ENCODE results near the gene POU6F2.
"Not testable (repeated sequence)": the region's sequence is repeated elsewhere in the genome, so short reads cannot be mapped to it uniquely, and the experiment has no call there.

Gene POU6F2

DNA sequence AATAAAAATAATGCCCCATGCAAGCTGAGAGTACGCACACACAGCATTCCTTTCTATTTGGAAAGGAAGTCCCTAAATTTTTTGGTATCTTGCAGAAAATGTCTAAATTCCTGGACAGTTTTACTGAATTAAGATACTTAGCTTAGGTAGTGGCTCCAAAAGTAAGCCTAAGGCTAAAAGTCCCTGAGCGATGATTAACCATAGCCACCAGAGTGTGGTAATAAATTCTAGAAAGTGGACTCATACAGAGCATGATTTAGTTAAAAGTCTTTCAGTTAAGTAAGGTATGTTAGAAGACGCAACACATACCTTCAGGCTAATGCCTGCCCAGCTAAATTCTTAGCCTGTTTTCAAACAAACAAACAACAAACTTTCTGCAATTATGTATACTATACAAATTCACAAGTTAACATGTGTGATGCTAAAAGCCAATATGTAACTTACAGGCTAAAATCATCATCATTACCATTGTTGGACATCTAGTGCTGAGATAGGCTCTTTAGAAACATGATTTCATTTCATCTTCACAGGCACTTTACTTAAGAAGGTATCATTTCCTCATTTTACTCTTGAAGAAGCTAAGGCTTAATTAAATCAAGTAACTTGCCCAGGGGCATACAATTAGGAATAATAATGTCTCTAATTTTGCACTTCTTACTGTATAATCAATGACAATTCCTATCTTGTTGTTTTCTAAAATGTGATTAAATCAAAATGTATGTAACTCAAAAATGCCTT, 327.1 kb downstream of the POU6F2 start:
- no peak for ATAC-seq
- DNase-seq, result no peak

- DNase-seq, result no peak
- no peak for ATAC-seq
Measured at GRCh38 chr7:39306016-39306570, 328.4 kb downstream of the POU6F2 start.

DNA sequence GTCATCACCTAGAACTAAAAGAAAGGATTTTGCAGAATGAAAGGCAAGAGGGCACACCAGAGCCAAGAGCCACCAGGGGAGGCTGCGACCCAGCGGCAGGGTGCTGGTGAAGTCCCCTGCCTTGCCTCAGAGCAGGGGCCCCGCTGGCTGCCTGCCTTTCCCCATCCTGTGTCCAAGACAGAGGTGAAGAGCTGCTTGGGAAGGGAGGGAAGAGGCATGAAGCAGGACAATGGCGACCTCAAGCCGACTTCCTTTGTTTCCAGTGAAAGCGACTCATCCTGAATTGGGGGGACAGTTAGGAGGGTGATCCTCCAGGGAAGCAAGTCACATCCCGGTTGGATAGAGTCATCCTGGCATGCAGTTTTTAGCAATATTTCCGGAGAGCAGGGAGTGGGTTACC, 333.0 kb downstream of the POU6F2 start:
- ATAC-seq, result no peak
- no peak for DNase-seq

DNA sequence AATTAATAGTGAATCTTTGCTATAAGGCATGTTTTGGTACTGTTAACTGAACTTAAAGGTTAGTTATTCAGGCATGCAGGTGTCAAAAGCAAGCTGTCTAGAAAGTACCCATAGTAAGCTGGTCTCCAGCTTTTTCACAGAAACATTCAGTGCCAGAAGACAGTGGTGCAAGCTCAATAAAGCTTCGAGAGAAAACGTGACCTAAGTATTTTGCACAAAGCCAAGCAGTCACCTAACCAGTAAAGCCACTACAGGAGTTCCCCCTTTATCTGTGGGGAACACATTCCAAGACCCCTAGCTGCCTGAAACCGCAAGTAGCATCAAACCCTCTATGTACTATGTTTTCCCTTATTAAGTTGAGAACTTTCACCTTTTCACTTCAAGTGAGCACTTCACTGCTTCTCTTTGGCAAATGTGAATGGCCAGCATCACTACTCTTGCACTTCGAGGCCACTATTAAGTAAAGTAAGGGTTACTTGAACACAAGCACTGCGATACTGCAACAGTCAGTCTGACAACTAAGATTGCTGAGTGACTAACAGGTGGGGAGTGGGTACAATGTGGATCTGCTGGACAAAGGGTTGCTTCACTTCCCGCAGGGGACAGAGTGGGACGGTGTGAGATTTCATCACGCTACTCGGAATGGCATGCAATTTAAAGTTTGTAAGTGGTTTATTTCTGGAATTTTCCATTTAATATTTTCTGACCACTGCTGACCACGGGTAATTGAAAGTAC, 334.7 kb downstream of the POU6F2 start:
- DNase-seq (no peak), ATAC-seq (no peak)

GRCh38 chr7:39313376-39313775, 335.7 kb downstream of the POU6F2 start:
- ATAC-seq (no peak), DNase-seq (no peak)

DNA sequence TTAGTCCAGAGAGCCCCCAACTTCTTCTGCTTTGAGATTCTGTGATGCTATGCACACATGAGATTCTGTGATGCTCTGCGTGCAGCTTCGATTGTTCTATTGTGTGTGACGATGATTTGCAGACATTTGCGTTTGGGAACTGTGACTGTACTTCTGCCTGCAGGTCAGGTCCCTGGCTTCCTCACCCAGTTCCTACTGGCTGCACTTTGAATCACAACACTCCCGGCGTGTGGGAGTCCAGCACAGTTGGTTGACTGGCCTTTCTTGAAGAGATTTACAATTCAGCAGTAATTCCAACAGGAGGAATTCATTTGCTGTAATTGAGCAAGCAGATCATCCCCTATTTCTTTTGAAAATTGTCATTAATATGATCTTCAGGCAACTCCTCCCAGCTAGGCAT, 336.3 kb downstream of the POU6F2 start:
- DNase-seq (no peak), ATAC-seq (no peak)

DNA sequence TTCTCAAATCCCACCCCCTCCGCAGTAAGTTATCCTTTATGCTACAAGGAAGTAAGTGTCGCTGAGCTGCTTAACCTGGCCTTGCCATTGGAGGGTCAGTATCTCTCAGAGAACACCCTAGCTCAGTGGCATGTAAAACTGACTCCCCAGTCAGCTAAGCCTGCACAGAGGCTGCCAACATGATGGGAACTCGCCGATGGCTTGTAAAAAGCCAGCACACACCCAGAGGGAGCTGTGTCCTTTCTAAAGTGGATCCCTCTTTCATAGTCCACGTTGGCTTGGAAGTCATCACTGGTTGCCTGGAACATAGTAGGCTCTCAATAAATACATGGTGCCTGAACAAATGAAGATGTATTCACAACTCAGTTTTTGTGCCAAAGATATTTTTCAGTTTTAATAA, 339.4 kb downstream of the POU6F2 start:
- no peak for DNase-seq
- no peak for ATAC-seq

DNA sequence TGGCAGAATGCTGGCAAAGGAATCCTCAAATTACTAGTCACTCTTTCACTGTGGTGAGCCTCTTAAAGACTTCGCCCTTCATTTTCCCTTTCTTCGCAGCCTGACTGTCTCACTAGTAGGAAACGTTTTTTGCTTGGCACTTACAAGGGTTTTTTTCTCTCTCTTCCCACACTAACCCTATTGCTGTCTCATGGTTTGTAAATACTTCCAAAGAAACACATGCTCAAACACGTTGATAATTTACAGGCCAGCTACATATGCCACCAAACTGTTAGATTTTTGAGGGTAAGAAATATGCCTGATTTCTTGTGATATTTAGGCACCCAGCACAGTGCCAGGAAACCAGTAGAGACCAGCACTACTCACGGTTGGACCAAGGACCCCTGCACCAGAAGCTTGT, 340.2 kb downstream of the POU6F2 start:
- DNase-seq (no peak), ATAC-seq (no peak)

DNA sequence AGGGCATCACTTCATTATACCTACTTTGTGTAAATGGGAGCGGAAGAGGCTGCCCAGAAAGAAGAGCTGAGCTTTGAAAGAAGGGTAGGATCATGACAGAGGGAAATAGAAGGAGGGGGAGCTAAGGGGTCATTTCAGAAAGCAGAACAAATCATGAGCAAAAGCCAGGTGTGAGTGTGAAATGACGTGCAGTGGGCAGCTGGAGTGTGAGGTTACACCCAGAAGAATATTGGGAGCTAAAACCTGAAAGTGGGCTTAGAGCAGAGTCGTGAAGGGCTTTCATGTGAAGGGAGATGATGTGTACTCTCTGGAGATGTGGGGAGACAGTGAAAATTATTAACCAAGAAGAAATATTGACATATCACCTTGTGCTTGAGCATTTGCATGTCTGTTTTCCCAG, 343.5 kb downstream of the POU6F2 start:
- ATAC-seq (no peak), DNase-seq (no peak)

DNA sequence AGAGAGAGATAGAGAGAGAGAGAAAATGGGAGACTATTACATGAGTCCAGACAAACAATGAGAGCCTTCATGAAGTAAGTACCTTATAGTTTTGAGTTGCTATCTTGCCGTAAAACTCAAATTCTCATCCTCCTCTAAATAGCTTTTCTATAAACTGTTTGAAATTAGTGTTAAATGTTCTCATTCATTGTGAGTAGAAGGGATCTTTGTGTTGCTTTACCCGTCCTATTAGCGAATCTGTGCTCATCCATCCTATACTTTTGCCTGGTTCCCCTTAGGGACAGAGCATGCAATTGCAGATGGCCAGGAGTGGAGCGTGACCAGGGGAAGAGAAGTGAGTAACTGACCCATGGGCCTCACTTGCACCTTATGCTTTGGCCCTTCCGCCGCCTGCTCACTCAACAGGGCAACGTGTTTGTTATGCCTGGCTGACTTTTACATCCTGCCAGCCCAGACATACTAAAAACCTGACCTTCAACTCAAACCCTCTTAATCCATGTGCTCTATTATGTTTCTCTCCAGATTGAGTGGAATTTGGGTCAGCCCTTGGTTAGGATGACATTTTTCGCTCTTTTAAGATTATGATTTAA, 344.3 kb downstream of the POU6F2 start:
- ATAC-seq (no peak), DNase-seq (no peak)

DNA sequence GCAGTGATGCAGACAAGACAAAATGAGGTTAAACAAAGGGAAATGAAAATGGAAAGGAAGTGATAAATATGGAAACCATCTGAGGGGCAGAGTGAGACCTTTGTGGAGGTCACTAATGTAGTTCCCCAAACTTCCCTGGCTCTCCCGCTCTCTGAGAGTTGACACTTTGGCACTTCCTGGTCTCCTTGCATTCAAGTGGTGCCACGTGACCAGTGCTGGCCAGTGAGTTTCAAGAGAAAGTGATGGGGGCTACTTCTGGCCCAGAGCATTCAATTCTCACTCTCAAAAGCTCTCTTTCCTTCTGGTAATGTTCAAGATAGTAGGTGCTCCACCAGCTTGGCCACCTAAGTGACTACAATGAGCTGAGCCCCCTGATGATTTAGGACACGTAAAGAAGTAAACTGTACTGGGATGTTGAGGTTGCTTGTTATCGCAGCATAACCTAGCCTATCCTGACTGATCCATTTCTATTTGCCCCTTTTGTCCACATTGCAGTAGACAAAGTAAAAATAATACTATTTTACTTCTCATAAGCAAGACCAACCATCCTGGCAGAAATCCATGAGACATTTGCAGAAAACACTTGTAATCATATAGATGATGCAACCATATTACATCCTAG, 346.5 kb downstream of the POU6F2 start:
- no peak for DNase-seq

DNA sequence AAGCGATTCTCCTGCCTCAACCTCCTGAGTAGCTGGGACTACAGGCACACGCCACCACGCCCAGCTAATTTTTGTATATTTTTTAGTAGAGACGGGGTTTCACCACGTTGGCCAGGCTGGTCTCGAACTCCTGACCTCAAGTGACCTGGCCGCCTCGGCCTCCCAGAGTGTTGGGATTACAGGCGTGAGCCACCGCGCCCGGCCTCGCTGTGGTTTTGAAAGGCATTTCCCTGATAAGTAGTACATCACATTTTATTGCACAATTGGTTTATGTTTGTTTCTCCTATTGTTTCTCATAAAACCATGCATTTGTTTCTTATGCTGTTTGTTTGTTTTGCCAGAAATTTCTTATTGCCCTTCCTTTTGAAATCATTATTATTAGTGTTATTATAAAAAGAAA, 353.9 kb downstream of the POU6F2 start:
- DNase-seq, ATAC-seq: not testable (repeated sequence)

More for the DNA sequence above, 346.5 kb downstream of the POU6F2 start:
- no peak for ATAC-seq

DNA sequence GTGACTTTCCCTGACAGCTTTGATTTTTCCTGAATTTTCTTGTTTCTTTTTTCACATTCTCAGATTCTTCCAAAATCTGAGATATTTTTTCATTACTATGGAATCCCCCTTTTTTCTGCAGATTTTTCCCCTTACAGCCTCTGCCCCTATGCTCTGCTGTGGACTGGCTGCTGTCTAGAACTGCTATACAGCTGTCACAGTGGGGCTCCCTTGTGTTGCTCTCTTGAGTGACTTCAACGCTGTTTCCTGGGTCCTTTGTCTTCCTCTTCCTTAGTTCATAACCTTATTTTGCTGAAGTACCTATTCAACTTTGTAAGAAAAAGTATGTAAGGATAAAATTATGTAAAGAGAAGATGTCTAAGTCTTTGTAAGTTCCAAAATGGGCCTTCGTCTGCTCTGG, 354.4 kb downstream of the POU6F2 start:
- ATAC-seq (no peak), DNase-seq (no peak)

DNA sequence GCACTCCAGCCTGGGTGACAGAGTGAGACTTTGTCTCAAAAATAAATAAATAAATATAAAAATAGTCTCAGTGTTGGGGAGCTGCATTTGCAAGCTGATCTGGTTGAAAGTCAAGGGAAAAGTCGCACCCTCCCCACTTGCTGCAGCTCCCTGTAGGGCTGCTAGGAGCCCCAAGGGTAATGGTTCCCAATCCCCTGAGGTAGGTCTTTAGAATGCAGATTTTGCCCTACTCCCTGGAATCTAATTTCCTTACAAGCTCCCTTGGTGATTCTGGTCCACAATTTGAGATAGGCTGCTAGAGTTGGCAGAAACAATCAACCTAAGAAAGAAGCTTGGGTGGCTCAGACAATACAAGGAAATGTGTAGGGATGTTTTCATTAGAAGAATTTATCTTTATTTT, 356.0 kb downstream of the POU6F2 start:
- ATAC-seq (no peak), DNase-seq (no peak)

DNA sequence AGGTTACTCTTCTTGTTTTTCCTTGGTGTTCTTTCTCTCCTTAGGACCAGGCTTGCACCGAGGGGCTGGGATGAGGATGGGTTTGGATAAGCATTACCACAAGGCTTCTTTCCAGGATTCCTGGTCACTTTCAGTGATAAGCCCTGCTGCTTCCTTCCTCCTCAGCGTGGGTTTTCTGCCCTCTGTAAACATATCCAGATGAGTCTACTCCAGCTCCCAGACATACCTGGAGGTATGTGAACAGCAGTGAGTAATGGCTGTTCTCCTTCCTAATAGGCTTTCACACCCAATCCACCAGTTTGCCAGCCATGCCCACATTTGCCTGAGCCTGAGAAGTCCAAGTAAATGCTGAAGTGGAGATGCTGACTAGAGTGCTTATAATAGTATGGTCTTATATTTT, 358.7 kb downstream of the POU6F2 start:
- no peak for DNase-seq
- ATAC-seq, result no peak

DNA sequence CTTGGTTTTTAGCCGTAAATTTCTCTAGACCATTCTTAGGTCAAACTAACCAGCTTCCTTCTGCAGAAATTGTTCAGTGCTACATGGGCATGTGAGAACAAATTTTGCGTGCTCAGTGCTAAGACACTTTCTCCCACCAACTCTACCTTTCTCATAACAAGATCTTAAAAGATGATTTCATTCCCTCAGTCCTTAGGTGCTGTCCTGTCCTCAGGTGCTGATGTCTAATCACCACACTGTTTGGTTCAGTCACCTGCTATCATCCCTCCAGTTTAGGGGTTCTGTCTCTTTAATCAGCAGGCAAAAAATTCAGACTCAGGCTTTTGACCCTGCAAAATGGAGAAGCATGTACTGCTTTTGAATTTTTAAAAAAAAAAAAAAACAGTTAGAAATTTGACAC, 361.0 kb downstream of the POU6F2 start:
- ATAC-seq, result no peak
- no peak for DNase-seq

GRCh38 chr7:39339591-39339990, 361.9 kb downstream of the POU6F2 start:
- ATAC-seq, result no peak
- no peak for DNase-seq

GRCh38 chr7:39341083-39341482, 363.4 kb downstream of the POU6F2 start:
- ATAC-seq, result no peak

DNA sequence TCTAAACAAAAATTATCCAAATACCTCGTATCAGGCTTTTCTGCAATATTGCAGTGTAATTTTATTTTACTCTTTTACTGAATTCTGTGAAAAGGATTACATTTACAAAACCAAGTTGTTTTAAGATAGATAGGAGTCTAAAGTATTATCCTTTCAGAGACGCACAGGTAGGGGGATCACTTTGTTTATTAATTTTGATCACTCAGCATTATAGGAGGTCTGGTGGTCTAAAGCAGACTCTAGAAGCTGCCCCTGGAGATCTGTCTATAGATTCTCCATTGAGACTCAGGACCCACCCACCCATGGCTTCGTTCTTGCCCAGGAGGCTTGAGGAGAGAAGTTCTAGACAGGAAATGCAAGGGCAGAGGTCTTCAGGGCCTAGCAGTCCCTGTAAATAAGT, 365.1 kb downstream of the POU6F2 start:
- ATAC-seq (no peak), DNase-seq (no peak)

More at GRCh38 chr7:39341083-39341482, 363.4 kb downstream of the POU6F2 start:
- DNase-seq, result no peak

- ATAC-seq (no peak), DNase-seq (no peak)
Measured at GRCh38 chr7:39349452-39350123, 371.9 kb downstream of the POU6F2 start.

DNA sequence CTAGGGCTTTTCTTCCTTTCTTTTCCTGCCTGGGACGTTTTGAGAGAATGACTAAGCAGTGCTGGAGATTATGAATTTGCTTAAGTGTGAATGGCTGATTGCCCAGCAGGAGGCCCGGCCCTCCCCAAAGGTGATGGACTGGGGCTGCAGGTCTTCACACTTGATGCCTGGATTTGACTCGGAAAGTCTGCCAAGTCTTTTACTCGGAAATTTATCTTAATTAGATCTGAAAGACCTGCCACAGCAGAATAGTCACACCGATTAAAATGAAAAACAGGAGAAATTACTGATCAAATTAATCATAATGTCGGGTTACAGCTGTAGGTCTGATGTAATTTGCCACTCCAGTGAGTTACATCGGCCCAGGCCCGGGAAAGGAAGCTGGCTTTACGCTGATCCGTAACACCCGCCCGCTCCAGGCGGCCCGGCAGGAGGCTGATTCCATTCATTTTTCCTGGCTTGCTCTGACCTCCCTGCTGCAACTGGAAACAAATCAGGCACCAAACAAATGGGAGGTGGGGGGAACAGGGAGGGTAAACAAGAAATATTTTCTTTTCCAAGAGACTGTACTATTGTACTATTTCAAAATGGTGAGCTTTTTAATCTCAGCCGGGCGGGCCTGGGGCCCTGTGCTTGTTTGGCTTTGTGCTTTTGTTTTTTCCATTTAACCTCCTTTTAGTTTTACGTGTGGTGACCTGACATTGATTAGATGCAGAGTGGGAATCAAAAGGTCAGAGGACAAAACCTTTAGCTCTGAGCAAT, 376.1 kb downstream of the POU6F2 start:
- no peak for DNase-seq
- ATAC-seq, result no peak

All from stimulated activated naive CD8-positive, alpha-beta T cell treated with anti-CD3 and anti-CD28 coated beads, Interleukin-15, Interleukin-2, amounts not matched to agents 100 U/mL and 50 U/mL, for 24 hours (primary cell).